HL-60 (cell line): Measurements from ENCODE around the gene TFB1M.

ENCODE experiments used
- DNase-seq, 2 experiments: peaks; one replicate each; pipeline ENCODE4 v3.0.0-alpha.2; 2010 to 2020; ENCODE audit warnings: low read depth in 1 of 2, low spot score in 1 of 2
- H3K27ac ChIP-seq: fragments of 250-450 bp; sonication (Bioruptor Pico); replicated peaks from 2 replicates; pipeline ENCODE4 v1.5.1; 2020; ENCODE audit warnings: mild to moderate bottlenecking, moderate library complexity
- H3K27me3 ChIP-seq: fragments of 250-450 bp; sonication (Bioruptor Pico); 2 replicates; pipeline ENCODE4 v1.5.1; 2021; ENCODE audit warnings: mild to moderate bottlenecking, moderate library complexity; ENCODE audit not compliant: insufficient read depth, poor library complexity, severe bottlenecking
- H3K4me3 ChIP-seq: replicated peaks from 2 replicates; pipeline ENCODE4 v1.5.1; 2011; ENCODE audit warnings: mild to moderate bottlenecking, control low read depth, low read length; ENCODE audit not compliant: insufficient read depth
- GABPA ChIP-seq: IDR thresholded peaks from 2 replicates; pipeline ENCODE4 v1.6.1; 2012; ENCODE audit warnings: low read depth
- POLR2AphosphoS5 ChIP-seq: IDR thresholded peaks from 2 replicates; pipeline ENCODE4 v1.6.1; 2012; ENCODE audit warnings: low read depth
- SPI1 ChIP-seq: IDR thresholded peaks from 2 replicates; pipeline ENCODE4 v1.6.1; 2012; ENCODE audit warnings: low read depth, mild to moderate bottlenecking, borderline replicate concordance
- TF ChIP-seq, protein P1 (sequence below): IDR thresholded peaks from one replicate; pipeline ENCODE4 v1.5.1; 2011; ENCODE audit warnings: low read length, control low read depth, inconsistent platforms; ENCODE audit not compliant: insufficient read depth
- TF ChIP-seq, protein P2 (sequence below): IDR thresholded peaks from 2 replicates; pipeline ENCODE4 v1.6.1; 2012; ENCODE audit warnings: low read depth; ENCODE audit not compliant: insufficient replicate concordance

The TFB1M gene

DNA sequence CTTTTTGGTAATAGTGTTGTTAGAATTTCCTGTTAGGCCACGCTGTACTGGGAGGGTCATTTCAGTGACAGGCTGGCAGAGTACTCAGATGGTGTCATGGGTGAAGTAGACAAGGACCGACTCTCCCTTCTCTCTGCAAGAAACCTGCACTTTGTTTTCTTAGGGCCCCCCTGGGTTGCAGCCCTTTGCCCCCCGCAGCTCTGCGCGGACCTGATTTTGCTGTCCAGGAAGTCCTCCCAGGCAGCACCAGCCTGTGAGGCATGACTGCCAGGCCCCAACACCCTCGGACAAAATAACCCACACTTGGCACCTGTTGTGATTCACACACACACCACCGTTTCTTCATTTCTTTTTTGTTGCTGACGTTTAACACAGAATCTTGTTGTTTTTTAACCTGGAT lies 72.3 kb downstream of the TFB1M start:
- Histone ChIP-seq H3K27ac (no peak overlapping the region), H3K4me3 (no peak overlapping the region), H3K27me3 (no peaks in the 10 kb centered on the region)
- DNase-seq: no peak
- TF ChIP-seq, protein P1, sequence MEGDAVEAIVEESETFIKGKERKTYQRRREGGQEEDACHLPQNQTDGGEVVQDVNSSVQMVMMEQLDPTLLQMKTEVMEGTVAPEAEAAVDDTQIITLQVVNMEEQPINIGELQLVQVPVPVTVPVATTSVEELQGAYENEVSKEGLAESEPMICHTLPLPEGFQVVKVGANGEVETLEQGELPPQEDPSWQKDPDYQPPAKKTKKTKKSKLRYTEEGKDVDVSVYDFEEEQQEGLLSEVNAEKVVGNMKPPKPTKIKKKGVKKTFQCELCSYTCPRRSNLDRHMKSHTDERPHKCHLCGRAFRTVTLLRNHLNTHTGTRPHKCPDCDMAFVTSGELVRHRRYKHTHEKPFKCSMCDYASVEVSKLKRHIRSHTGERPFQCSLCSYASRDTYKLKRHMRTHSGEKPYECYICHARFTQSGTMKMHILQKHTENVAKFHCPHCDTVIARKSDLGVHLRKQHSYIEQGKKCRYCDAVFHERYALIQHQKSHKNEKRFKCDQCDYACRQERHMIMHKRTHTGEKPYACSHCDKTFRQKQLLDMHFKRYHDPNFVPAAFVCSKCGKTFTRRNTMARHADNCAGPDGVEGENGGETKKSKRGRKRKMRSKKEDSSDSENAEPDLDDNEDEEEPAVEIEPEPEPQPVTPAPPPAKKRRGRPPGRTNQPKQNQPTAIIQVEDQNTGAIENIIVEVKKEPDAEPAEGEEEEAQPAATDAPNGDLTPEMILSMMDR: no peak
- TF ChIP-seq, protein P2, sequence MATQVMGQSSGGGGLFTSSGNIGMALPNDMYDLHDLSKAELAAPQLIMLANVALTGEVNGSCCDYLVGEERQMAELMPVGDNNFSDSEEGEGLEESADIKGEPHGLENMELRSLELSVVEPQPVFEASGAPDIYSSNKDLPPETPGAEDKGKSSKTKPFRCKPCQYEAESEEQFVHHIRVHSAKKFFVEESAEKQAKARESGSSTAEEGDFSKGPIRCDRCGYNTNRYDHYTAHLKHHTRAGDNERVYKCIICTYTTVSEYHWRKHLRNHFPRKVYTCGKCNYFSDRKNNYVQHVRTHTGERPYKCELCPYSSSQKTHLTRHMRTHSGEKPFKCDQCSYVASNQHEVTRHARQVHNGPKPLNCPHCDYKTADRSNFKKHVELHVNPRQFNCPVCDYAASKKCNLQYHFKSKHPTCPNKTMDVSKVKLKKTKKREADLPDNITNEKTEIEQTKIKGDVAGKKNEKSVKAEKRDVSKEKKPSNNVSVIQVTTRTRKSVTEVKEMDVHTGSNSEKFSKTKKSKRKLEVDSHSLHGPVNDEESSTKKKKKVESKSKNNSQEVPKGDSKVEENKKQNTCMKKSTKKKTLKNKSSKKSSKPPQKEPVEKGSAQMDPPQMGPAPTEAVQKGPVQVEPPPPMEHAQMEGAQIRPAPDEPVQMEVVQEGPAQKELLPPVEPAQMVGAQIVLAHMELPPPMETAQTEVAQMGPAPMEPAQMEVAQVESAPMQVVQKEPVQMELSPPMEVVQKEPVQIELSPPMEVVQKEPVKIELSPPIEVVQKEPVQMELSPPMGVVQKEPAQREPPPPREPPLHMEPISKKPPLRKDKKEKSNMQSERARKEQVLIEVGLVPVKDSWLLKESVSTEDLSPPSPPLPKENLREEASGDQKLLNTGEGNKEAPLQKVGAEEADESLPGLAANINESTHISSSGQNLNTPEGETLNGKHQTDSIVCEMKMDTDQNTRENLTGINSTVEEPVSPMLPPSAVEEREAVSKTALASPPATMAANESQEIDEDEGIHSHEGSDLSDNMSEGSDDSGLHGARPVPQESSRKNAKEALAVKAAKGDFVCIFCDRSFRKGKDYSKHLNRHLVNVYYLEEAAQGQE: no peak
- TF ChIP-seq SPI1: no peak

DNA sequence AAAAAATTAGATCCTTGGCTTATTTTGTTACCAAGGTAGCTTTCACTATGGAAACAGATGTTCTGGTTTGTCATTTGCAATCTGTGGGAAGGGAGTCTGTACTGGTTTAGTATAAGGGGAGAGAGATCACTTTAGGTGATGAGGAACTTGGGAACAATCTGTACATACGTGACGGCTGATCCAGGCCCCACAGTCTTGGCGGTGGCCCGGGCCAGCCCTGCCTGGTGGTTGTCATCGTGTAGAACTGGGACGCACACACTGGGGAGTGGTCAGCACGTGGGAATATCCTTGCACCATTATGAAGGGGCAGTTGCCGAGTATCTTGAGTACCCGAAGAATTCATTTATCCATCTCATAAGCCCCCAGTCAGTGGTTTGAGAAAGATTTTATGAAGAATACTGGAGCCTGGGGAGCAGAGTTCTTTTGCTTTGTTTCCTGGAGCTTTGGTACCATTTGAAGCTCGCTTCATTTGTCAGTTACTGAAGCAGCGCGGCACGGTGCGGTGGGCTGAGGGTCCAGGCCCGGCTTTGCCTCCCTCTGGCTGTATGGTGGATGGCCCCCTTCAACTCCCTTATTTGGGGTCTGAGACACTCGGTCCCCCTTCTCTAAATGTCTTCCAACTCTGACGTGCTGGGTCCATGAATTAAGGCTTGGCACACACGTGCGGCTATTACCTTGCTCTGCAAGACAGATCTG lies 73.2 kb downstream of the TFB1M start:
- Histone ChIP-seq H3K27ac (no peak overlapping the region), H3K27me3 (no peaks in the 10 kb centered on the region), H3K4me3 (no peak overlapping the region)
- TF ChIP-seq POLR2AphosphoS5 (no peak), SPI1 (no peak), GABPA (no peak)
- TF ChIP-seq, protein P2: no peak
- TF ChIP-seq, protein P1: no peak
- no peak for DNase-seq

DNA sequence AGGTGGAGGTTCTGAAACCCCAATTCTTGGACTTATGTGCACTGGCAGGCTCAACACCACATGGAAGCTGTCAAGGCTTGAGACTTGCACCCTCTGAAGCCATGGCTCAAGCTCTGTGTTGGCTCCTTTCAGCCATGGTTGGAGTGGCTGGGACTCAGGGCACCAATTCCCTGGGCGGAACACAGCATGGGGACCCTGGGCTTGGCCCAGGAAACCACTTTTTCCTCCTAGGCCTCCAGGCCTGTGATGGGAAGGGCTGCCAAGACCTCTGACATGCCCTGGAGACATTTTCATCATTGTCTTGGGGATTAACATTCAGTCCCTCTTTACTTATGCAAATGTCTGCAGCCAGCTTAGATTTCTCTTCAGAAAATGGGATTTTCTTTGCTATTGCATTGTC lies 76.7 kb downstream of the TFB1M start:
- DNase-seq: no peak
- TF ChIP-seq GABPA: no peak
- TF ChIP-seq SPI1: no peak
- TF ChIP-seq POLR2AphosphoS5: no peak
- TF ChIP-seq, protein P1: no peak
- TF ChIP-seq, protein P2: no peak
- no peaks in the 10 kb centered on the region for H3K27me3 ChIP-seq
- no peak overlapping the region for H3K27ac ChIP-seq
- H3K4me3 ChIP-seq: no peak overlapping the region
